Measurements from ENCODE around the gene ADK.
A peak's percentile ranks its signal among the peaks of the same experiment; 100 is the strongest.
"Not testable (repeated sequence)": the region's sequence is repeated elsewhere in the genome, so short reads cannot be mapped to it uniquely, and the experiment has no call there.

Gene ADK

GRCh38 chr10:74150990-74151878 lies at the start of gene ADK:
ADK (plus strand) TSS chr10:74151221; CDS start chr10:74151279, 58 bp downstream.
- peak; percentile 99 for DNase-seq

GRCh38 chr10:74103560-74104258 lies 47.3 kb upstream of the ADK start:
- DNase-seq: no peak

GRCh38 chr10:74104480-74104879 lies 46.5 kb upstream of the ADK start:
- no peak for DNase-seq

- DNase-seq: no peak
These were observed 46.0 kb upstream of the ADK start for GRCh38 chr10:74104996-74105395.

GRCh38 chr10:74107391-74107790 lies 43.6 kb upstream of the ADK start:
- no peak for DNase-seq

GRCh38 chr10:74109452-74109851 lies 41.6 kb upstream of the ADK start:
- DNase-seq: no peak

GRCh38 chr10:74110120-74110519 lies 40.9 kb upstream of the ADK start:
- DNase-seq: no peak

- DNase-seq: no peak
These were observed 39.2 kb upstream of the ADK start for GRCh38 chr10:74111799-74112198.

- no peak for DNase-seq
These were observed 37.5 kb upstream of the ADK start for GRCh38 chr10:74113546-74113945.

GRCh38 chr10:74114041-74114448 lies 37.0 kb upstream of the ADK start:
- no peak for DNase-seq

- DNase-seq: no peak
These were observed 33.3 kb upstream of the ADK start for GRCh38 chr10:74117738-74118137.

- DNase-seq: no peak
These were observed 32.2 kb upstream of the ADK start for GRCh38 chr10:74118804-74119203.

- DNase-seq: no peak
These were observed 30.1 kb upstream of the ADK start for GRCh38 chr10:74120911-74121310.

GRCh38 chr10:74121368-74121767 lies 29.7 kb upstream of the ADK start:
- no peak for DNase-seq

- DNase-seq: no peak
These were observed 29.0 kb upstream of the ADK start for GRCh38 chr10:74122060-74122459.

GRCh38 chr10:74123081-74123480 lies 27.9 kb upstream of the ADK start:
- DNase-seq: no peak

- DNase-seq: no peak
These were observed 16.8 kb upstream of the ADK start for GRCh38 chr10:74133923-74134820.

GRCh38 chr10:74135452-74135851 lies 15.6 kb upstream of the ADK start:
- no peak for DNase-seq

GRCh38 chr10:74137992-74138391 lies 13.0 kb upstream of the ADK start:
- DNase-seq: no peak

- DNase-seq: not testable (repeated sequence)
These were observed 12.4 kb upstream of the ADK start for GRCh38 chr10:74138596-74138995.

- no peak for DNase-seq
These were observed 11.0 kb upstream of the ADK start for GRCh38 chr10:74139981-74140380.

GRCh38 chr10:74140553-74140952 lies 10.5 kb upstream of the ADK start:
- no peak for DNase-seq

- DNase-seq: peak; percentile 73
These were observed 5.9 kb upstream of the ADK start for GRCh38 chr10:74145133-74145532.

Measured in kidney glomerular epithelial cell (primary cell).